ENCODE results near the gene CALN1. TPM values are rescaled to one million over a fixed set of nuclear protein-coding genes. Genes with fewer than 3 reads are reported as not detected.

CALN1 gene
- polyA plus RNA-seq, 3 donors = under 0.01 TPM; not detected in 2

DNA sequence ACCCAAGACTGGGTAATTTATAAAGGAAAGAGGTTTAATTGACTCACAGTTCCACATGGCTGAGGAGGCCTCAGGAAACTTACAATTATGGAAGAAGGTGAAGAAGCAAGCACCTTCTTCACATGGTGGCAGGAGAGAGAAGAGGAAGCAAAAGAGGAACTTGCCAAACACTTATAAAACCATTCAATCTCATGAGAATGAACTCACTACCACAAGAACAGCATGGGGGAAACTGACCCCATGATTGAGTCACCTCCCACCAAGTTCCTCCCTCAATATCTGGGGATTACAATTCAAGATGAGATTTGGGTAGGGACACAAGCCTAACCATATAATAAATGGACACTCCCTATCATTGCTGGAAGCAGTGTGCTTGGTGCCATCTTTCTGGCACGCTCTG lies 506.3 kb downstream of the CALN1 start:
- Mint-ChIP-seq H3K27ac (no peak overlapping the region), H3K4me3 (no peak overlapping the region), H3K27me3 (ENCODE audit: low read depth in 3 of 3) (peaks cover 0 to 3% (median 0%) of the 10 kb centered on the region in 3 donors), H3K4me1 (no peaks in the 10 kb centered on the region), H3K36me3 (no peaks in the 10 kb centered on the region), H3K9me3 (peaks cover 8 to 30% (median 17%) of the 10 kb centered on the region in 7 donors)
- DNase-seq = no peak
- Histone ChIP-seq H3K27me3 (ENCODE audit: control insufficient read depth in 2 of 2, insufficient read depth in 2 of 2, low read length in 2 of 2) (no peaks in the 10 kb centered on the region), H3K9ac (ENCODE audit: insufficient read depth, low read length, poor library complexity, severe bottlenecking) (no peak overlapping the region), H3K4me1 (ENCODE audit: control insufficient read depth in 1 of 2, insufficient read depth in 2 of 2, low read length in 2 of 2) (no peaks in the 10 kb centered on the region), H2AFZ (ENCODE audit: insufficient read depth, low read depth, low read length, poor library complexity, severe bottlenecking) (no peak overlapping the region), H4K20me1 (ENCODE audit: insufficient read depth, low read length) (no peaks in the 10 kb centered on the region), H3K9me3 (replicated peaks in 1 of 2; ENCODE audit: control insufficient read depth in 1 of 2, insufficient read depth in 1 of 2, low read length in 2 of 2) (peaks cover 13 to 27% of the 10 kb centered on the region in 2 donors), H3K4me2 (replicated peaks; ENCODE audit: extremely low read depth, low read length, poor library complexity, severe bottlenecking) (no peak overlapping the region), H3K36me3 (replicated peaks in 1 of 2; ENCODE audit: control insufficient read depth in 1 of 2, insufficient read depth in 2 of 2, low read length in 2 of 2) (no peaks in the 10 kb centered on the region), H3K27ac (ENCODE audit: low read depth in 1 of 2, low read length in 2 of 2) (no peak overlapping the region), H3K79me2 (ENCODE audit: insufficient read depth, low read length) (no peaks in the 10 kb centered on the region), H3K4me3 (replicated peaks in 1 of 3; ENCODE audit: low read depth in 2 of 3, low read length in 3 of 3) (no peak overlapping the region)
- TF ChIP-seq, protein P1, sequence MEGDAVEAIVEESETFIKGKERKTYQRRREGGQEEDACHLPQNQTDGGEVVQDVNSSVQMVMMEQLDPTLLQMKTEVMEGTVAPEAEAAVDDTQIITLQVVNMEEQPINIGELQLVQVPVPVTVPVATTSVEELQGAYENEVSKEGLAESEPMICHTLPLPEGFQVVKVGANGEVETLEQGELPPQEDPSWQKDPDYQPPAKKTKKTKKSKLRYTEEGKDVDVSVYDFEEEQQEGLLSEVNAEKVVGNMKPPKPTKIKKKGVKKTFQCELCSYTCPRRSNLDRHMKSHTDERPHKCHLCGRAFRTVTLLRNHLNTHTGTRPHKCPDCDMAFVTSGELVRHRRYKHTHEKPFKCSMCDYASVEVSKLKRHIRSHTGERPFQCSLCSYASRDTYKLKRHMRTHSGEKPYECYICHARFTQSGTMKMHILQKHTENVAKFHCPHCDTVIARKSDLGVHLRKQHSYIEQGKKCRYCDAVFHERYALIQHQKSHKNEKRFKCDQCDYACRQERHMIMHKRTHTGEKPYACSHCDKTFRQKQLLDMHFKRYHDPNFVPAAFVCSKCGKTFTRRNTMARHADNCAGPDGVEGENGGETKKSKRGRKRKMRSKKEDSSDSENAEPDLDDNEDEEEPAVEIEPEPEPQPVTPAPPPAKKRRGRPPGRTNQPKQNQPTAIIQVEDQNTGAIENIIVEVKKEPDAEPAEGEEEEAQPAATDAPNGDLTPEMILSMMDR (IDR thresholded peaks at IDR 0.05) = no peak
- intact Hi-C loops (cut with micrococcal nuclease) = no loop called here
- WGBS (ENCODE audit: insufficient coverage) = 100% methylated on average over 1 of the region's 1 CpG

DNA sequence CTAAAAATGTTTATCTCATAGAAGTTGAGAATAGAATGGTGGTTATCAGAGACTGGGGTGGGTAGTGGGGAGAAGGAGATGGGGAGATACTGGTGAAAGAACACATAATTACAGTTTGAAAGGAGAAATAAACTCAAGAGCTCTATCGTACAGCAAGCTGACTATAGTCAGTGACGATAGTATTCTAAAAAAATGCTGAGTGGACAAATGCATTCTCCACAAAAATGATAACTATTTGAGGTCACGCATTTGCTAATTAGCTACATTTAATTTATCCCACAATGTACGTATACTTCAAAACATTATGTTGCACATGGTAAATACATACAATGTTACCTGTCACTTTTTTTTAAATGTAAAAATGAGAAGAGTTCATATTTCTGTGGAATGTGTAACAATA lies 507.7 kb downstream of the CALN1 start:
- Histone ChIP-seq H3K4me2 (replicated peaks; ENCODE audit: extremely low read depth, low read length, poor library complexity, severe bottlenecking) (no peak overlapping the region), H4K20me1 (ENCODE audit: insufficient read depth, low read length) (no peaks in the 10 kb centered on the region), H3K9me3 (replicated peaks in 1 of 2; ENCODE audit: control insufficient read depth in 1 of 2, insufficient read depth in 1 of 2, low read length in 2 of 2) (peaks cover 13 to 27% of the 10 kb centered on the region in 2 donors), H2AFZ (ENCODE audit: insufficient read depth, low read depth, low read length, poor library complexity, severe bottlenecking) (no peak overlapping the region), H3K4me3 (replicated peaks in 1 of 3; ENCODE audit: low read depth in 2 of 3, low read length in 3 of 3) (no peak overlapping the region), H3K79me2 (ENCODE audit: insufficient read depth, low read length) (no peaks in the 10 kb centered on the region), H3K27me3 (ENCODE audit: control insufficient read depth in 2 of 2, insufficient read depth in 2 of 2, low read length in 2 of 2) (no peaks in the 10 kb centered on the region), H3K4me1 (ENCODE audit: control insufficient read depth in 1 of 2, insufficient read depth in 2 of 2, low read length in 2 of 2) (no peaks in the 10 kb centered on the region), H3K9ac (ENCODE audit: insufficient read depth, low read length, poor library complexity, severe bottlenecking) (no peak overlapping the region), H3K27ac (ENCODE audit: low read depth in 1 of 2, low read length in 2 of 2) (no peak overlapping the region), H3K36me3 (replicated peaks in 1 of 2; ENCODE audit: control insufficient read depth in 1 of 2, insufficient read depth in 2 of 2, low read length in 2 of 2) (no peaks in the 10 kb centered on the region)
- intact Hi-C loops (cut with micrococcal nuclease) = no loop called here
- DNase-seq = no peak
- Mint-ChIP-seq H3K27me3 (ENCODE audit: low read depth in 3 of 3) (peaks cover 0 to 3% (median 0%) of the 10 kb centered on the region in 3 donors), H3K9me3 (peaks cover 8 to 30% (median 14%) of the 10 kb centered on the region in 7 donors), H3K4me1 (peaks cover 5% of the 10 kb centered on the region), H3K4me3 (no peak overlapping the region), H3K36me3 (no peaks in the 10 kb centered on the region), H3K27ac (no peak overlapping the region)
- WGBS (ENCODE audit: insufficient coverage) = no CpG with 5 or more reads among the region's 4 CpGs
- TF ChIP-seq, protein P1 (IDR thresholded peaks at IDR 0.05) = no peak

All from CD14-positive monocyte (primary cell).